Loucy (cell line): ENCODE data around the gene TRMO.

ENCODE experiments used
- CTCF ChIP-seq: fragments of 200-600 bp; sonication (generic); conservative IDR thresholded peaks from 2 replicates; pipeline ENCODE4 v1.5.1; 2014; ENCODE audit warnings: mild to moderate bottlenecking, antibody characterized with exemption, low read length
- EZH2phosphoT487 ChIP-seq: fragments of 200-600 bp; IDR thresholded peaks from 2 replicates; pipeline ENCODE4 v1.6.1; 2018; ENCODE audit warnings: antibody characterized with exemption, mild to moderate bottlenecking, moderate library complexity, borderline replicate concordance

GRCh38 chr9:97966493-97966892, 44.2 kb upstream of the TRMO start:
- no peak for TF ChIP-seq CTCF
- TF ChIP-seq EZH2phosphoT487, result no peak
